HepG2 (cell line): ENCODE data around the gene ACD. TPM values are rescaled to one million over a fixed set of nuclear protein-coding genes. Genes with fewer than 3 reads are reported as not detected.
A peak's percentile ranks its signal among the peaks of the same experiment; 100 is the strongest.

ENCODE experiments used
- HES4 ChIP-seq: sonication (generic); formaldehyde crosslinking; IDR thresholded peaks from 2 replicates; pipeline ENCODE4 v1.9.0; 2021; ENCODE audit warnings: mild to moderate bottlenecking, missing genetic modification reagents, borderline replicate concordance
- NFKB2 ChIP-seq: sonication (generic); formaldehyde crosslinking; IDR thresholded peaks from 2 replicates; pipeline ENCODE4 v1.4.0; 2020; ENCODE audit warnings: missing genetic modification reagents, borderline replicate concordance
- ZNF674 ChIP-seq: sonication (generic); formaldehyde crosslinking; IDR thresholded peaks from 2 replicates; pipeline ENCODE4 v1.5.0; 2020; ENCODE audit warnings: low read depth, mild to moderate bottlenecking, missing genetic modification reagents
- polyA plus RNA-seq, 8 experiments: library from polyadenylated mRNA; depleted of rRNA in 3 of 8; stranded (reverse) in 7 of 8; unstranded in 1 of 8; fragments of >200 nt; fragmentation: Illumina TruSeq in 4 of 8; extraction: Trizol in 4 of 8; gene quantifications; 2 replicates each; pipeline versions ENCODE4 v1.2.1 to v1.2.3, GENCODE V29; 2011 to 2016; ENCODE audit warnings: low read depth in 4 of 8, missing spikeins in 1 of 8, mixed read lengths in 1 of 8; ENCODE audit not compliant: insufficient read depth in 1 of 8
- total RNA-seq, 5 experiments: library from RNA; depleted of rRNA; stranded (reverse); fragments of >200 nt; fragmentation: Illumina TruSeq; extraction: Trizol; gene quantifications; 2 replicates each; pipeline ENCODE4 v1.2.3, GENCODE V29; 2016; ENCODE audit warnings: low read depth in 1 of 5
- TF ChIP-seq, protein P1 (sequence below): sonication (generic); formaldehyde crosslinking; IDR thresholded peaks from one replicate; pipeline ENCODE4 v1.5.1; 2020; ENCODE audit warnings: mild to moderate bottlenecking, missing genetic modification reagents; ENCODE audit errors: not compliant biosample characterization
- TF ChIP-seq, protein P2 (sequence below), 2 experiments: fragments of 450-650 bp in 1 of 2; sonication (generic) in 1 of 2; formaldehyde crosslinking in 1 of 2; IDR thresholded peaks; 2 replicates each; pipeline versions ENCODE4 v1.6.1 to v1.8.0; 2016 to 2022; ENCODE audit warnings: antibody characterized with exemption in 1 of 2, mild to moderate bottlenecking in 1 of 2, missing genetic modification reagents in 1 of 2
- TF ChIP-seq, protein P3 (sequence below): IDR thresholded peaks from 2 replicates; pipeline ENCODE4 v1.6.1; 2012; ENCODE audit warnings: inconsistent platforms
- TF ChIP-seq, protein P4 (sequence below): sonication (generic); formaldehyde crosslinking; IDR thresholded peaks from 2 replicates; pipeline ENCODE4 v1.5.0; 2020; ENCODE audit warnings: missing genetic modification reagents

Gene ACD
- total and polyA plus RNA-seq, 2 of the 13 experiments (the other 11 are each of a cell fraction or from before 2014, with no cell fraction given) = 32.6 to 38.3 TPM

DNA sequence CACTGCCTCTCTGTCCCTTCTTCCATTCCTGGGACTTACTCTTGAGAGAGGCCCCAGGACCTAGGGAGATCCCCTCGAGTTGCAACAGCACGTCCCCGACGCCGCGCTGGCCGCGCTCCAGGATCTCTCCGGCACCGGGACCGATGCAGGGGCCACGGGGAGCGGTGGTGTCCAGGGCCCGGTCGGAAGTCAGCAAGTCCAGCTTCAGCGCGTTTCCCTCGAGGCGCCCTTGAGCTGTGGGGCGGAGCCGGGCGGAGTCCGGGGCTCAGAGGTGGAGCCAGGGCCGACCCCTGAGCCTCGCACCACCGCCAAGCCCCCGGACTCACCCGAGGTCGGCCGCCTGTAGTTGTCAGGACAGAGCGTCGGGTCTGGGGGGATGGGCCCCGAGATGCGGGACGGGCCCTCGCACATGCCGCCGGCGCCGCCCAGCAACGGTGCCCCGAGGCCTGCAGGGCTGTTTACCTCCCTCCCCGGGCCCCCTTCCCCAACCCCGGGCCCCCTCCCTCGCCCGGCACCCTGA, 6.0 kb upstream of the ACD start (continued):
- TF ChIP-seq, protein P1, sequence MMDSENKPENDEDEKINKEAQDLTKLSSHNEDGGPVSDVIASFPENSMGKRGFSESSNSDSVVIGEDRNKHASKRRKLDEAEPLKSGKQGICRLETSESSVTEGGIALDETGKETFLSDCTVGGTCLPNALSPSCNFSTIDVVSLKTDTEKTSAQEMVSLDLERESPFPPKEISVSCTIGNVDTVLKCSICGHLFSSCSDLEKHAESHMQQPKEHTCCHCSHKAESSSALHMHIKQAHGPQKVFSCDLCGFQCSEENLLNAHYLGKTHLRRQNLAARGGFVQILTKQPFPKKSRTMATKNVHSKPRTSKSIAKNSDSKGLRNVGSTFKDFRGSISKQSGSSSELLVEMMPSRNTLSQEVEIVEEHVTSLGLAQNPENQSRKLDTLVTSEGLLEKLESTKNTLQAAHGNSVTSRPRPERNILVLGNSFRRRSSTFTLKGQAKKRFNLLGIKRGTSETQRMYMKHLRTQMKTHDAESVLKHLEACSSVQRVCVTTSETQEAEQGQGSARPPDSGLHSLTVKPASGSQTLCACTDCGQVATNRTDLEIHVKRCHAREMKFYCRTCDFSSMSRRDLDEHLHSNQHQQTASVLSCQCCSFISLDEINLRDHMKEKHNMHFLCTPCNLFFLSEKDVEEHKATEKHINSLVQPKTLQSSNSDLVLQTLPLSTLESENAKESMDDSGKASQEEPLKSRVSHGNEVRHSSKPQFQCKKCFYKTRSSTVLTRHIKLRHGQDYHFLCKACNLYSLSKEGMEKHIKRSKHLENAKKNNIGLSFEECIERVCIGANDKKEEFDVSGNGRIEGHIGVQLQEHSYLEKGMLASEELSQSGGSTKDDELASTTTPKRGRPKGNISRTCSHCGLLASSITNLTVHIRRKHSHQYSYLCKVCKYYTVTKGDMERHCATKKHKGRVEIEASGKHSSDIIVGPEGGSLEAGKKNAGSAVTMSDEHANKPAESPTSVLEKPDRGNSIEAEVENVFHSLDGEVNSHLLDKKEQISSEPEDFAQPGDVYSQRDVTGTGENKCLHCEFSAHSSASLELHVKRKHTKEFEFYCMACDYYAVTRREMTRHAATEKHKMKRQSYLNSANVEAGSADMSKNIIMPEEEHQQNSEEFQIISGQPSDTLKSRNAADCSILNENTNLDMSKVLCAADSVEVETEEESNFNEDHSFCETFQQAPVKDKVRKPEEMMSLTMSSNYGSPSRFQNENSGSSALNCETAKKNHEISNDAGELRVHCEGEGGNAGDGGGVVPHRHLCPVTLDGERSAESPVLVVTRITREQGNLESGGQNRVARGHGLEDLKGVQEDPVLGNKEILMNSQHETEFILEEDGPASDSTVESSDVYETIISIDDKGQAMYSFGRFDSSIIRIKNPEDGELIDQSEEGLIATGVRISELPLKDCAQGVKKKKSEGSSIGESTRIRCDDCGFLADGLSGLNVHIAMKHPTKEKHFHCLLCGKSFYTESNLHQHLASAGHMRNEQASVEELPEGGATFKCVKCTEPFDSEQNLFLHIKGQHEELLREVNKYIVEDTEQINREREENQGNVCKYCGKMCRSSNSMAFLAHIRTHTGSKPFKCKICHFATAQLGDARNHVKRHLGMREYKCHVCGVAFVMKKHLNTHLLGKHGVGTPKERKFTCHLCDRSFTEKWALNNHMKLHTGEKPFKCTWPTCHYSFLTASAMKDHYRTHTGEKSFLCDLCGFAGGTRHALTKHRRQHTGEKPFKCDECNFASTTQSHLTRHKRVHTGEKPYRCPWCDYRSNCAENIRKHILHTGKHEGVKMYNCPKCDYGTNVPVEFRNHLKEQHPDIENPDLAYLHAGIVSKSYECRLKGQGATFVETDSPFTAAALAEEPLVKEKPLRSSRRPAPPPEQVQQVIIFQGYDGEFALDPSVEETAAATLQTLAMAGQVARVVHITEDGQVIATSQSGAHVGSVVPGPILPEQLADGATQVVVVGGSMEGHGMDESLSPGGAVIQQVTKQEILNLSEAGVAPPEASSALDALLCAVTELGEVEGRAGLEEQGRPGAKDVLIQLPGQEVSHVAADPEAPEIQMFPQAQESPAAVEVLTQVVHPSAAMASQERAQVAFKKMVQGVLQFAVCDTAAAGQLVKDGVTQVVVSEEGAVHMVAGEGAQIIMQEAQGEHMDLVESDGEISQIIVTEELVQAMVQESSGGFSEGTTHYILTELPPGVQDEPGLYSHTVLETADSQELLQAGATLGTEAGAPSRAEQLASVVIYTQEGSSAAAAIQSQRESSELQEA = no peak
- TF ChIP-seq, protein P2, sequence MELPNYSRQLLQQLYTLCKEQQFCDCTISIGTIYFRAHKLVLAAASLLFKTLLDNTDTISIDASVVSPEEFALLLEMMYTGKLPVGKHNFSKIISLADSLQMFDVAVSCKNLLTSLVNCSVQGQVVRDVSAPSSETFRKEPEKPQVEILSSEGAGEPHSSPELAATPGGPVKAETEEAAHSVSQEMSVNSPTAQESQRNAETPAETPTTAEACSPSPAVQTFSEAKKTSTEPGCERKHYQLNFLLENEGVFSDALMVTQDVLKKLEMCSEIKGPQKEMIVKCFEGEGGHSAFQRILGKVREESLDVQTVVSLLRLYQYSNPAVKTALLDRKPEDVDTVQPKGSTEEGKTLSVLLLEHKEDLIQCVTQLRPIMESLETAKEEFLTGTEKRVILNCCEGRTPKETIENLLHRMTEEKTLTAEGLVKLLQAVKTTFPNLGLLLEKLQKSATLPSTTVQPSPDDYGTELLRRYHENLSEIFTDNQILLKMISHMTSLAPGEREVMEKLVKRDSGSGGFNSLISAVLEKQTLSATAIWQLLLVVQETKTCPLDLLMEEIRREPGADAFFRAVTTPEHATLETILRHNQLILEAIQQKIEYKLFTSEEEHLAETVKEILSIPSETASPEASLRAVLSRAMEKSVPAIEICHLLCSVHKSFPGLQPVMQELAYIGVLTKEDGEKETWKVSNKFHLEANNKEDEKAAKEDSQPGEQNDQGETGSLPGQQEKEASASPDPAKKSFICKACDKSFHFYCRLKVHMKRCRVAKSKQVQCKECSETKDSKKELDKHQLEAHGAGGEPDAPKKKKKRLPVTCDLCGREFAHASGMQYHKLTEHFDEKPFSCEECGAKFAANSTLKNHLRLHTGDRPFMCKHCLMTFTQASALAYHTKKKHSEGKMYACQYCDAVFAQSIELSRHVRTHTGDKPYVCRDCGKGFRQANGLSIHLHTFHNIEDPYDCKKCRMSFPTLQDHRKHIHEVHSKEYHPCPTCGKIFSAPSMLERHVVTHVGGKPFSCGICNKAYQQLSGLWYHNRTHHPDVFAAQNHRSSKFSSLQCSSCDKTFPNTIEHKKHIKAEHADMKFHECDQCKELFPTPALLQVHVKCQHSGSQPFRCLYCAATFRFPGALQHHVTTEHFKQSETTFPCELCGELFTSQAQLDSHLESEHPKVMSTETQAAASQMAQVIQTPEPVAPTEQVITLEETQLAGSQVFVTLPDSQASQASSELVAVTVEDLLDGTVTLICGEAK (IDR thresholded peaks at IDR 0.05) = no peak
- TF ChIP-seq, protein P2 (CRISPR knock-in tag; IDR thresholded peaks at IDR 0.05) = 0 out of 2 replicates have a peak, but pooled peaks have one; percentile 38
- TF ChIP-seq HES4 (CRISPR knock-in tag) (peak; percentile 50; the same call in 1 of the 2 replicates), ZNF674 (CRISPR knock-in tag) (no peak), NFKB2 (CRISPR knock-in tag) (no peak; the same call in 1 of the 2 replicates)
- TF ChIP-seq, protein P3, sequence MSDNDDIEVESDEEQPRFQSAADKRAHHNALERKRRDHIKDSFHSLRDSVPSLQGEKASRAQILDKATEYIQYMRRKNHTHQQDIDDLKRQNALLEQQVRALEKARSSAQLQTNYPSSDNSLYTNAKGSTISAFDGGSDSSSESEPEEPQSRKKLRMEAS = peak; percentile 80; the same call in 1 of the 2 replicates
- TF ChIP-seq, protein P4, sequence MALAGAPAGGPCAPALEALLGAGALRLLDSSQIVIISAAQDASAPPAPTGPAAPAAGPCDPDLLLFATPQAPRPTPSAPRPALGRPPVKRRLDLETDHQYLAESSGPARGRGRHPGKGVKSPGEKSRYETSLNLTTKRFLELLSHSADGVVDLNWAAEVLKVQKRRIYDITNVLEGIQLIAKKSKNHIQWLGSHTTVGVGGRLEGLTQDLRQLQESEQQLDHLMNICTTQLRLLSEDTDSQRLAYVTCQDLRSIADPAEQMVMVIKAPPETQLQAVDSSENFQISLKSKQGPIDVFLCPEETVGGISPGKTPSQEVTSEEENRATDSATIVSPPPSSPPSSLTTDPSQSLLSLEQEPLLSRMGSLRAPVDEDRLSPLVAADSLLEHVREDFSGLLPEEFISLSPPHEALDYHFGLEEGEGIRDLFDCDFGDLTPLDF = no peak
